ENCODE measurements around the gene HMGB2. TPM values are rescaled to one million over a fixed set of nuclear protein-coding genes. Genes with fewer than 3 reads are reported as not detected.

Gene HMGB2
- total and polyA plus RNA-seq, 2 of the 8 experiments (the other 6 are each of a cell fraction or from before 2014, with no cell fraction given) = 54.7 to 218 TPM

DNA sequence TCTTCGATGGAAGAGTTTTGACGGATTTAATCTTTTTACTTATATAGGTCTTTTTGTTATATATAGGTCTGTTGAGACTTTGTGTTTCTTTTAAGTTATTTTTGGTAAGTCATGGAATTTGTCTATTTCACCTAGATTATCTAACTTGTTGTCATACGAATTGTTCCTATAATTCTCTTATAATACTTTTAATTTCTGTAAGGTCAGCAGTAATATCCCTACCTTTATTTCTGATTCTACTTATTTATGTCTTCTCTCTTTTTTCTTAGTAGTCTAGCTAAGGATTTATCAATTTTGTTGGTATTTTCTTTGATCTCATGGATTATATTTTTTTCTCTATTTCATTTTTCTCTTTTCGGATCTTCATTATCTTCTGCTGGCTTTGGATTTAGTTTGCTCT is 48.2 kb upstream of the HMGB2 start:
- no peak overlapping the region for H2BK12ac ChIP-seq (ENCODE audit: low read depth, low read length)
- no peaks in the 10 kb centered on the region for H3K9me3 ChIP-seq (ENCODE audit: insufficient read depth in 2 of 2, low read depth in 1 of 2, low read length in 1 of 2)
- H3K27me3 ChIP-seq (replicated peaks in 1 of 4; ENCODE audit: control insufficient read depth in 3 of 4, extremely low read depth in 1 of 4, insufficient read depth in 3 of 4, low read length in 3 of 4) = peaks cover 0 to 2% (median 0%) of the 10 kb centered on the region in 4 experiments; a peak in 1 of 7 replicates
- H3K79me1 ChIP-seq (ENCODE audit: low read depth, low read length) = no peaks in the 10 kb centered on the region
- H3K56ac ChIP-seq (replicated peaks; ENCODE audit: insufficient read length, low read depth, low read length) = no peak overlapping the region
- H3K4me2 ChIP-seq (ENCODE audit: insufficient read depth in 1 of 2, low read depth in 2 of 2, low read length in 2 of 2) = no peak overlapping the region
- no peak overlapping the region for H2BK15ac ChIP-seq (ENCODE audit: low read length)
- H2AK5ac ChIP-seq (ENCODE audit: low read depth, low read length) = no peak overlapping the region
- H2BK20ac ChIP-seq (ENCODE audit: low read length) = no peak overlapping the region
- H3K23me2 ChIP-seq (ENCODE audit: low read depth, low read length) = no peaks in the 10 kb centered on the region
- POLR2A ChIA-PET (ENCODE audit: partially characterized antibody) = interaction anchor here (1.5 kb wide), 1 partner anchor 48 kb away, joined by 6 read pairs; no protein-coding TSS in a partner anchor
- H4K20me1 ChIP-seq (replicated peaks in 1 of 2; ENCODE audit: control insufficient read depth in 1 of 2, insufficient read depth in 2 of 2, low read length in 2 of 2) = peaks cover 0 to 2% of the 10 kb centered on the region in 2 experiments
- H3K4me3 ChIP-seq (ENCODE audit: extremely low read depth in 1 of 4, insufficient read depth in 2 of 4, low read depth in 3 of 4, low read length in 4 of 4) = no peak overlapping the region
- no peak overlapping the region for H3K9ac ChIP-seq (replicated peaks in 1 of 4; ENCODE audit: extremely low read depth in 1 of 4, low read depth in 3 of 4, low read length in 3 of 4)
- CTCF ChIA-PET (ENCODE audit: partially characterized antibody) = interaction anchor here (0.7 to 1.8 kb wide), 3 partner anchors 15 to 80 kb away, joined by 3 to 8 read pairs (median 4); no protein-coding TSS in a partner anchor
- DNase-seq (ENCODE audit: low read depth in 1 of 2, low spot score in 2 of 2) = no peak
- FAIRE-seq = no peak
- no peak overlapping the region for H3K27ac ChIP-seq (ENCODE audit: low read depth, low read length)
- no peak overlapping the region for H3K4ac ChIP-seq (replicated peaks; ENCODE audit: insufficient read length, low read depth, low read length)
- no peak overlapping the region for H2AFZ ChIP-seq (ENCODE audit: low read length)
- no peak overlapping the region for H3K18ac ChIP-seq (ENCODE audit: extremely low read depth, low read length)
- no peak overlapping the region for H2BK120ac ChIP-seq (replicated peaks; ENCODE audit: low read depth, low read length)
- no peak overlapping the region for H2BK5ac ChIP-seq (ENCODE audit: low read depth, low read length)
- no peak overlapping the region for H4K5ac ChIP-seq (ENCODE audit: insufficient read length, low read depth, low read length)
- H3K36me3 ChIP-seq (ENCODE audit: control insufficient read depth in 2 of 4, insufficient read depth in 4 of 4, low read length in 3 of 4) = no peaks in the 10 kb centered on the region
- 86% methylated on average over 4 of the region's 4 CpGs; no CpG with 5 or more reads in 1 of the 2 experiments for WGBS, 2 experiments (ENCODE audit: extremely low coverage in 1 of 2, insufficient coverage in 1 of 2, insufficient read length in 1 of 2, insufficient replicate concordance in 2 of 2, low coverage in 1 of 2, low lambda C conversion rate in 2 of 2, missing lambda C conversion rate in 1 of 2)
- H4K8ac ChIP-seq (ENCODE audit: extremely low read depth, insufficient read depth, low read length) = no peak overlapping the region
- H3K14ac ChIP-seq (ENCODE audit: insufficient read length) = no peak overlapping the region
- no peak overlapping the region for H3K23ac ChIP-seq (ENCODE audit: insufficient read length)
- no peak overlapping the region for H4K91ac ChIP-seq (replicated peaks; ENCODE audit: insufficient read length, low read length)
- no peaks in the 10 kb centered on the region for H3K79me2 ChIP-seq (ENCODE audit: control insufficient read depth in 1 of 2, insufficient read depth in 2 of 2, low read length in 2 of 2)
- no peaks in the 10 kb centered on the region for H3K4me1 ChIP-seq (replicated peaks in 1 of 4; ENCODE audit: control insufficient read depth in 3 of 4, insufficient read depth in 4 of 4, low read length in 3 of 4)
- TF ChIP-seq FOSL1 (IDR thresholded peaks at IDR 0.05; ENCODE audit: insufficient read depth, low read depth, low read length) (no peak), EGR1 (IDR thresholded peaks at IDR 0.05; ENCODE audit: borderline replicate concordance, low read depth, low read length) (no peak), CREB1 (IDR thresholded peaks at IDR 0.05) (no peak), SIX5 (IDR thresholded peaks at IDR 0.05; ENCODE audit: low read depth, low read length) (no peak), ASH2L (IDR thresholded peaks at IDR 0.05; ENCODE audit: low read length) (no peak), RBBP5 (IDR thresholded peaks at IDR 0.05; ENCODE audit: borderline replicate concordance, low read depth, low read length) (no peak), CHD1 (IDR thresholded peaks at IDR 0.05; ENCODE audit: low read depth, low read length) (no peak), POLR2AphosphoS5 (IDR thresholded peaks at IDR 0.05; ENCODE audit: low read depth, low read length) (no peak), BCL11A (IDR thresholded peaks at IDR 0.05; ENCODE audit: low read depth in 2 of 2, low read length in 2 of 2) (no peak), KDM1A (IDR thresholded peaks at IDR 0.05; ENCODE audit: borderline replicate concordance, low read length) (no peak), KDM4A (IDR thresholded peaks at IDR 0.05; ENCODE audit: low read depth, low read length, severe bottlenecking) (no peak), CHD2 (IDR thresholded peaks at IDR 0.05; ENCODE audit: low read length) (no peak), SRF (IDR thresholded peaks at IDR 0.05; ENCODE audit: low read depth, low read length) (no peak), EZH2 (IDR thresholded peaks at IDR 0.05; ENCODE audit: low read depth, low read length, severe bottlenecking) (no peak)
- TF ChIP-seq, protein P1, sequence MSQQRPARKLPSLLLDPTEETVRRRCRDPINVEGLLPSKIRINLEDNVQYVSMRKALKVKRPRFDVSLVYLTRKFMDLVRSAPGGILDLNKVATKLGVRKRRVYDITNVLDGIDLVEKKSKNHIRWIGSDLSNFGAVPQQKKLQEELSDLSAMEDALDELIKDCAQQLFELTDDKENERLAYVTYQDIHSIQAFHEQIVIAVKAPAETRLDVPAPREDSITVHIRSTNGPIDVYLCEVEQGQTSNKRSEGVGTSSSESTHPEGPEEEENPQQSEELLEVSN (IDR thresholded peaks at IDR 0.05) = no peak
